Measurements from ENCODE around the gene RUNX3.

The RUNX3 gene

GRCh38 chr1:24932725-24933294 lies 2.7 kb upstream of the RUNX3 start:
- TF ChIP-seq CTCF (conservative IDR thresholded peaks at IDR 0.05; ENCODE audit: low read length) (no peak), EZH2phosphoT487 (IDR thresholded peaks at IDR 0.05; ENCODE audit: borderline replicate concordance) (no peak)
- Histone ChIP-seq H3K9me3 (ENCODE audit: insufficient read depth, low read depth, low read length) (no peaks in the 10 kb centered on the region), H3K79me2 (ENCODE audit: insufficient read depth, low read length) (peaks cover 65% of the 10 kb centered on the region), H3K27me3 (ENCODE audit: insufficient read depth, low read length, poor library complexity, severe bottlenecking) (no peaks in the 10 kb centered on the region), H2AFZ (ENCODE audit: low read length) (no peak overlapping the region), H3K9me2 (replicated peaks; ENCODE audit: low read depth, low read length) (no peaks in the 10 kb centered on the region), H3K4me3 (ENCODE audit: low read length, poor library complexity, severe bottlenecking) (no peak overlapping the region), H3K4me1 (ENCODE audit: insufficient read depth, low read length, poor library complexity, severe bottlenecking) (peaks cover 10% of the 10 kb centered on the region), H3K36me3 (ENCODE audit: insufficient read depth, low read length) (no peaks in the 10 kb centered on the region; the same call in 1 of the 2 replicates), H4K20me1 (ENCODE audit: insufficient read depth, low read length, poor library complexity, severe bottlenecking) (peaks cover 14% of the 10 kb centered on the region), H3F3A (ENCODE audit: low read depth) (no peaks in the 10 kb centered on the region), H3K4me2 (ENCODE audit: low read depth, low read length, poor library complexity, severe bottlenecking) (no peak overlapping the region), H3K9ac (ENCODE audit: low read depth, low read length, poor library complexity, severe bottlenecking) (no peak overlapping the region)

GRCh38 chr1:24932284-24932683 lies 2.2 kb upstream of the RUNX3 start:
- H3K9me3 ChIP-seq (ENCODE audit: insufficient read depth, low read depth, low read length), result no peaks in the 10 kb centered on the region
- H3K9me2 ChIP-seq (replicated peaks; ENCODE audit: low read depth, low read length), result no peaks in the 10 kb centered on the region
- no peaks in the 10 kb centered on the region for H3K27me3 ChIP-seq (ENCODE audit: insufficient read depth, low read length, poor library complexity, severe bottlenecking)
- no peak overlapping the region for H3K4me3 ChIP-seq (ENCODE audit: low read length, poor library complexity, severe bottlenecking)
- H3K4me1 ChIP-seq (ENCODE audit: insufficient read depth, low read length, poor library complexity, severe bottlenecking), result peaks cover 15% of the 10 kb centered on the region
- no peak overlapping the region for H3K4me2 ChIP-seq (ENCODE audit: low read depth, low read length, poor library complexity, severe bottlenecking)
- peaks cover 66% of the 10 kb centered on the region for H3K79me2 ChIP-seq (ENCODE audit: insufficient read depth, low read length)
- no peak overlapping the region for H2AFZ ChIP-seq (ENCODE audit: low read length)
- no peaks in the 10 kb centered on the region; the same call in 1 of the 2 replicates for H3K36me3 ChIP-seq (ENCODE audit: insufficient read depth, low read length)
- TF ChIP-seq CTCF (conservative IDR thresholded peaks at IDR 0.05; ENCODE audit: low read length) (no peak), EZH2phosphoT487 (IDR thresholded peaks at IDR 0.05; ENCODE audit: borderline replicate concordance) (no peak)
- H4K20me1 ChIP-seq (ENCODE audit: insufficient read depth, low read length, poor library complexity, severe bottlenecking), result peaks cover 19% of the 10 kb centered on the region
- H3F3A ChIP-seq (ENCODE audit: low read depth), result no peaks in the 10 kb centered on the region
- no peak overlapping the region for H3K9ac ChIP-seq (ENCODE audit: low read depth, low read length, poor library complexity, severe bottlenecking)

- H3F3A ChIP-seq (ENCODE audit: low read depth), result no peaks in the 10 kb centered on the region
- peaks cover 22% of the 10 kb centered on the region for H3K4me1 ChIP-seq (ENCODE audit: insufficient read depth, low read length, poor library complexity, severe bottlenecking)
- peaks cover 67% of the 10 kb centered on the region for H3K79me2 ChIP-seq (ENCODE audit: insufficient read depth, low read length)
- no peak overlapping the region for H3K4me2 ChIP-seq (ENCODE audit: low read depth, low read length, poor library complexity, severe bottlenecking)
- H3K36me3 ChIP-seq (ENCODE audit: insufficient read depth, low read length), result no peaks in the 10 kb centered on the region; the same call in 1 of the 2 replicates
- peaks cover 26% of the 10 kb centered on the region for H4K20me1 ChIP-seq (ENCODE audit: insufficient read depth, low read length, poor library complexity, severe bottlenecking)
- no peak overlapping the region for H2AFZ ChIP-seq (ENCODE audit: low read length)
- TF ChIP-seq EZH2phosphoT487 (IDR thresholded peaks at IDR 0.05; ENCODE audit: borderline replicate concordance) (no peak), CTCF (conservative IDR thresholded peaks at IDR 0.05; ENCODE audit: low read length) (no peak)
- no peak overlapping the region for H3K9ac ChIP-seq (ENCODE audit: low read depth, low read length, poor library complexity, severe bottlenecking)
- H3K4me3 ChIP-seq (ENCODE audit: low read length, poor library complexity, severe bottlenecking), result no peak overlapping the region
- H3K9me3 ChIP-seq (ENCODE audit: insufficient read depth, low read depth, low read length), result no peaks in the 10 kb centered on the region
- H3K27me3 ChIP-seq (ENCODE audit: insufficient read depth, low read length, poor library complexity, severe bottlenecking), result no peaks in the 10 kb centered on the region
- H3K9me2 ChIP-seq (replicated peaks; ENCODE audit: low read depth, low read length), result no peaks in the 10 kb centered on the region
Measured at GRCh38 chr1:24931468-24932231, 1.6 kb upstream of the RUNX3 start.
